GM13976 (cell line): ENCODE data around the gene XYLT2.

ENCODE experiments used
- DNase-seq: peaks from one replicate; pipeline ENCODE4 v3.0.0; 2012; ENCODE audit warnings: low spot score
- CTCF ChIP-seq: IDR thresholded peaks from 2 replicates; pipeline ENCODE4 v1.5.1; 2012; ENCODE audit warnings: borderline replicate concordance, mild to moderate bottlenecking; ENCODE audit not compliant: insufficient read depth; ENCODE audit errors: extremely low read depth, missing control alignments, control extremely low read depth
- in situ Hi-C: fragments of 300-500 bp; cut with MboI; formaldehyde crosslinking; loops from one replicate; pipeline ENCODE4 v1.12.0; 2022; ENCODE audit warnings: low sequenced_read_pairs, mixed read lengths, inconsistent platforms; ENCODE audit not compliant: unreplicated experiment

Gene XYLT2

GRCh38 chr17:50347894-50348291 is 2.0 kb downstream of the XYLT2 start:
- no peak for DNase-seq
- in situ Hi-C loops: no loop called here
- no peak for TF ChIP-seq CTCF

GRCh38 chr17:50348522-50349242 is 2.8 kb downstream of the XYLT2 start:
- no peak for TF ChIP-seq CTCF
- no peak for DNase-seq
- in situ Hi-C loops: no loop called here

GRCh38 chr17:50349243-50349600 is 3.3 kb downstream of the XYLT2 start:
- in situ Hi-C loops: no loop called here
- TF ChIP-seq CTCF: no peak
- no peak for DNase-seq

- in situ Hi-C loops: no loop called here
- DNase-seq: no peak
- TF ChIP-seq CTCF: no peak
Measured at GRCh38 chr17:50350733-50351132, 4.8 kb downstream of the XYLT2 start.

GRCh38 chr17:50352072-50352692 is 6.3 kb downstream of the XYLT2 start:
- DNase-seq: no peak
- in situ Hi-C loops: no loop called here
- TF ChIP-seq CTCF: no peak

- in situ Hi-C loops: no loop called here
- DNase-seq: no peak
- no peak for TF ChIP-seq CTCF
Measured at GRCh38 chr17:50352693-50353599, 7.0 kb downstream of the XYLT2 start.
